H9 (cell line): ENCODE data around the gene KCNMA1. TPM values are rescaled to one million over a fixed set of nuclear protein-coding genes. Genes with fewer than 3 reads are reported as not detected.

Experiments
- DNase-seq: peaks from one replicate; pipeline ENCODE4 v3.0.0-alpha.2; 2017
- H2AFZ ChIP-seq: one replicate; pipeline ENCODE4 v1.6.1; 2013; ENCODE audit warnings: mild to moderate bottlenecking, low read length, control low read depth, moderate library complexity
- H2AK5ac ChIP-seq: 2 replicates; pipeline ENCODE4 v1.6.1; 2013; ENCODE audit warnings: low read length, control low read depth, mixed read lengths; ENCODE audit not compliant: insufficient read length
- H2BK120ac ChIP-seq: one replicate; pipeline ENCODE4 v1.6.1; 2013; ENCODE audit warnings: low read depth, mild to moderate bottlenecking, low read length, control low read depth, inconsistent platforms; ENCODE audit not compliant: poor library complexity, severe bottlenecking
- H2BK12ac ChIP-seq: 2 replicates; pipeline ENCODE4 v1.6.1; 2013; ENCODE audit warnings: low read length, control low read depth, mixed read lengths, low read depth; ENCODE audit not compliant: insufficient read length
- H2BK15ac ChIP-seq: 2 replicates; pipeline ENCODE4 v1.6.1; 2013; ENCODE audit warnings: low read depth, low read length, control low read depth
- H2BK20ac ChIP-seq: one replicate; pipeline ENCODE4 v1.6.1; 2013; ENCODE audit warnings: low read depth, mild to moderate bottlenecking, low read length, control low read depth, inconsistent platforms; ENCODE audit not compliant: poor library complexity, severe bottlenecking
- H2BK5ac ChIP-seq: 2 replicates; pipeline ENCODE4 v1.6.1; 2013; ENCODE audit warnings: low read length, control low read depth, mixed read lengths; ENCODE audit not compliant: insufficient read length
- H3K14ac ChIP-seq: 2 replicates; pipeline ENCODE4 v1.6.1; 2013; ENCODE audit warnings: low read length, control low read depth; ENCODE audit not compliant: insufficient read depth
- H3K18ac ChIP-seq: 2 replicates; pipeline ENCODE4 v1.6.1; 2013; ENCODE audit warnings: low read depth, mild to moderate bottlenecking, mixed read lengths, low read length, control low read depth; ENCODE audit not compliant: insufficient read length
- H3K23ac ChIP-seq: 2 replicates; pipeline ENCODE4 v1.6.1; 2013; ENCODE audit warnings: low read length, control low read depth, mixed read lengths, low read depth; ENCODE audit not compliant: insufficient read length
- H3K23me2 ChIP-seq: 2 replicates; pipeline ENCODE4 v1.6.1; 2013; ENCODE audit warnings: low read depth, mild to moderate bottlenecking, mixed read lengths, low read length, control low read depth; ENCODE audit not compliant: insufficient read length, poor library complexity, severe bottlenecking
- H3K27ac ChIP-seq: 2 replicates; pipeline ENCODE4 v1.5.1; 2013; ENCODE audit warnings: low read length, control low read depth, mixed read lengths, low read depth; ENCODE audit not compliant: insufficient read length
- H3K27me3 ChIP-seq: 2 replicates; pipeline ENCODE4 v1.6.1; 2013; ENCODE audit warnings: low read length, control low read depth, inconsistent platforms; ENCODE audit not compliant: insufficient read depth
- H3K4ac ChIP-seq: 2 replicates; pipeline ENCODE4 v1.6.1; 2013; ENCODE audit warnings: low read depth, mild to moderate bottlenecking, control low read depth, inconsistent platforms, low read length, moderate library complexity
- H3K4me1 ChIP-seq: 2 replicates; pipeline ENCODE4 v1.6.1; 2013; ENCODE audit warnings: low read length, control low read depth, inconsistent platforms; ENCODE audit not compliant: insufficient read depth
- H3K4me2 ChIP-seq: 2 replicates; pipeline ENCODE4 v1.6.1; 2013; ENCODE audit warnings: low read length, control low read depth, mixed read lengths; ENCODE audit not compliant: insufficient read length, insufficient read depth
- H3K56ac ChIP-seq: 2 replicates; pipeline ENCODE4 v1.6.1; 2013; ENCODE audit warnings: low read depth, mild to moderate bottlenecking, mixed read lengths, low read length, control low read depth; ENCODE audit not compliant: insufficient read length
- H3K79me1 ChIP-seq: 2 replicates; pipeline ENCODE4 v1.6.1; 2013; ENCODE audit warnings: low read depth, mild to moderate bottlenecking, moderate library complexity, low read length, control low read depth, inconsistent platforms; ENCODE audit not compliant: insufficient read depth, poor library complexity, severe bottlenecking
- H3K79me2 ChIP-seq: 2 replicates; pipeline ENCODE4 v1.6.1; 2013; ENCODE audit warnings: low read length, control low read depth, inconsistent platforms; ENCODE audit not compliant: insufficient read depth
- H3K9ac ChIP-seq: 2 replicates; pipeline ENCODE4 v1.6.1; 2013; ENCODE audit warnings: low read length, control low read depth, mixed read lengths; ENCODE audit not compliant: insufficient read length; ENCODE audit errors: extremely low read depth
- H3K9me3 ChIP-seq: one replicate; pipeline ENCODE4 v1.6.1; 2013; ENCODE audit warnings: low read depth, low read length, inconsistent platforms; ENCODE audit not compliant: control insufficient read depth
- H3T11ph ChIP-seq: one replicate; pipeline ENCODE4 v1.6.1; 2013; ENCODE audit warnings: mild to moderate bottlenecking, low read length, control low read depth, inconsistent platforms
- H4K20me1 ChIP-seq: one replicate; pipeline ENCODE4 v1.6.1; 2013; ENCODE audit not compliant: control insufficient read depth, insufficient read length, insufficient read depth
- H4K5ac ChIP-seq: 2 replicates; pipeline ENCODE4 v1.6.1; 2013; ENCODE audit warnings: low read depth, mild to moderate bottlenecking, mixed read lengths, low read length, control low read depth; ENCODE audit not compliant: insufficient read length
- H4K8ac ChIP-seq: replicated peaks from 2 replicates; pipeline ENCODE4 v1.6.1; 2013; ENCODE audit warnings: low read length, control low read depth, mixed read lengths, low read depth; ENCODE audit not compliant: insufficient read length
- H4K91ac ChIP-seq: 2 replicates; pipeline ENCODE4 v1.6.1; 2013; ENCODE audit warnings: low read depth, mild to moderate bottlenecking, moderate library complexity, mixed read lengths, low read length, control low read depth; ENCODE audit not compliant: insufficient read length
- H3K27ac Mint-ChIP-seq, 3 experiments: 2 replicates in 2 of 3; 3 replicates in 1 of 3; pipeline ENCODE4 v1.8.0; 2020 to 2021; ENCODE audit warnings: mixed read lengths in 3 of 3, mild to moderate bottlenecking in 1 of 3, moderate library complexity in 1 of 3
- H3K27me3 Mint-ChIP-seq: 2 replicates; pipeline ENCODE4 v1.8.0; 2021; ENCODE audit warnings: low read depth, mild to moderate bottlenecking, moderate library complexity, mixed read lengths
- H3K36me3 Mint-ChIP-seq, 3 experiments: 2 replicates in 2 of 3; 3 replicates in 1 of 3; pipeline ENCODE4 v1.8.0; 2020 to 2021; ENCODE audit warnings: low read depth in 3 of 3, mixed read lengths in 3 of 3; ENCODE audit not compliant: insufficient read depth in 1 of 3
- H3K4me1 Mint-ChIP-seq, 2 experiments: 2 replicates each; pipeline ENCODE4 v1.8.0; 2020; ENCODE audit warnings: mixed read lengths in 2 of 2
- H3K4me3 Mint-ChIP-seq, 2 experiments: 2 replicates in 1 of 2; 3 replicates in 1 of 2; pipeline ENCODE4 v1.8.0; 2020 to 2021; ENCODE audit warnings: mild to moderate bottlenecking in 2 of 2, mixed read lengths in 2 of 2, moderate library complexity in 1 of 2
- H3K9me3 Mint-ChIP-seq, 2 experiments: 2 replicates in 1 of 2; 3 replicates in 1 of 2; pipeline ENCODE4 v1.8.0; 2020; ENCODE audit warnings: mild to moderate bottlenecking in 2 of 2, mixed read lengths in 2 of 2, moderate library complexity in 1 of 2
- WGBS: extraction: QIAGEN DNeasy Blood & Tissue Kit; methylation state at CpG from one replicate; pipeline ENCODE4 v1.1.7; 2013; ENCODE audit warnings: missing lambda C conversion rate, low lambda C conversion rate, mixed read lengths; ENCODE audit not compliant: insufficient read length; ENCODE audit errors: extremely low coverage; 5-methylcytosine and 5-hydroxymethylcytosine counted together
- total RNA-seq: library from RNA; stranded (reverse); gene quantifications from 2 replicates; pipeline ENCODE4 v1.2.1, GENCODE V29; 2021
- TF ChIP-seq, protein P1 (sequence below): fragments of 200-600 bp; sonication (generic); conservative IDR thresholded peaks from 3 replicates; pipeline ENCODE4 v1.8.0; 2021; ENCODE audit warnings: antibody characterized with exemption, mild to moderate bottlenecking

The KCNMA1 gene
- total RNA-seq, 1 experiment from 2014 or later = 2.0 TPM

- no peak overlapping the region for H3K27ac ChIP-seq
- H4K91ac ChIP-seq = no peak overlapping the region
- no peak overlapping the region for H3K9ac ChIP-seq
- H3K4ac ChIP-seq = no peak overlapping the region
- no peak overlapping the region for H2BK15ac ChIP-seq
- Mint-ChIP-seq H3K4me3 (no peak overlapping the region), H3K9me3 (no peaks in the 10 kb centered on the region), H3K27ac (no peak overlapping the region; a peak in 1 of 7 replicates), H3K4me1 (peaks cover 0 to 4% of the 10 kb centered on the region in 2 experiments; a peak in 2 of 4 replicates), H3K36me3 (peaks cover 0 to 2% (median 0%) of the 10 kb centered on the region in 3 experiments; a peak in 1 of 7 replicates), H3K27me3 (no peaks in the 10 kb centered on the region)
- no peaks in the 10 kb centered on the region for H4K20me1 ChIP-seq
- H2BK120ac ChIP-seq = no peak overlapping the region
- H2BK20ac ChIP-seq = no peak overlapping the region
- no peak overlapping the region for H4K8ac ChIP-seq
- no peaks in the 10 kb centered on the region for H3K4me1 ChIP-seq
- DNase-seq = no peak
- no peak overlapping the region for H3T11ph ChIP-seq
- H3K14ac ChIP-seq = no peak overlapping the region
- H2AFZ ChIP-seq = no peak overlapping the region
- no peaks in the 10 kb centered on the region for H3K27me3 ChIP-seq
- WGBS = no CpG with 5 or more reads among the region's 4 CpGs
- no peak overlapping the region for H4K5ac ChIP-seq
- H3K79me1 ChIP-seq = no peaks in the 10 kb centered on the region
- no peak overlapping the region for H3K23ac ChIP-seq
- TF ChIP-seq, protein P1, sequence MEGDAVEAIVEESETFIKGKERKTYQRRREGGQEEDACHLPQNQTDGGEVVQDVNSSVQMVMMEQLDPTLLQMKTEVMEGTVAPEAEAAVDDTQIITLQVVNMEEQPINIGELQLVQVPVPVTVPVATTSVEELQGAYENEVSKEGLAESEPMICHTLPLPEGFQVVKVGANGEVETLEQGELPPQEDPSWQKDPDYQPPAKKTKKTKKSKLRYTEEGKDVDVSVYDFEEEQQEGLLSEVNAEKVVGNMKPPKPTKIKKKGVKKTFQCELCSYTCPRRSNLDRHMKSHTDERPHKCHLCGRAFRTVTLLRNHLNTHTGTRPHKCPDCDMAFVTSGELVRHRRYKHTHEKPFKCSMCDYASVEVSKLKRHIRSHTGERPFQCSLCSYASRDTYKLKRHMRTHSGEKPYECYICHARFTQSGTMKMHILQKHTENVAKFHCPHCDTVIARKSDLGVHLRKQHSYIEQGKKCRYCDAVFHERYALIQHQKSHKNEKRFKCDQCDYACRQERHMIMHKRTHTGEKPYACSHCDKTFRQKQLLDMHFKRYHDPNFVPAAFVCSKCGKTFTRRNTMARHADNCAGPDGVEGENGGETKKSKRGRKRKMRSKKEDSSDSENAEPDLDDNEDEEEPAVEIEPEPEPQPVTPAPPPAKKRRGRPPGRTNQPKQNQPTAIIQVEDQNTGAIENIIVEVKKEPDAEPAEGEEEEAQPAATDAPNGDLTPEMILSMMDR = no peak
- no peaks in the 10 kb centered on the region for H3K9me3 ChIP-seq
- no peak overlapping the region for H3K18ac ChIP-seq
- no peak overlapping the region for H2BK5ac ChIP-seq
- no peak overlapping the region for H3K56ac ChIP-seq
- no peak overlapping the region for H2AK5ac ChIP-seq
- no peaks in the 10 kb centered on the region for H3K23me2 ChIP-seq
- H2BK12ac ChIP-seq = no peak overlapping the region
- H3K79me2 ChIP-seq = no peaks in the 10 kb centered on the region
- H3K4me2 ChIP-seq = no peak overlapping the region
These were observed 45.1 kb downstream of the KCNMA1 start for GRCh38 chr10:77592510-77592909.
